Stimulated activated CD8-positive, alpha-beta memory T cell treated with anti-CD3 and anti-CD28 coated beads, Interleukin-4, amount 100 ng/mL, for 48 hours (primary cell): ENCODE data around the gene MARK2.

Experiments used
- DNase-seq: peaks from one replicate; pipeline ENCODE4 v3.0.0-alpha.2; 2020

Gene MARK2

GRCh38 chr11:63937713-63938478 is 99.0 kb downstream of the MARK2 start:
- peak; percentile 64 for DNase-seq

- DNase-seq, result peak; percentile 95
These were observed 99.8 kb downstream of the MARK2 start, which contains the start of gene NAA40 for GRCh38 chr11:63938479-63939396. Gene NAA40, plus strand, starts transcription at chr11:63939002. Its CDS starts 95 bp downstream, at chr11:63939097.

GRCh38 chr11:63939397-63939891 is 100.5 kb downstream of the MARK2 start:
- no peak for DNase-seq

GRCh38 chr11:63940786-63941185 is 101.9 kb downstream of the MARK2 start:
- no peak for DNase-seq

- DNase-seq, result no peak
These were observed 103.0 kb downstream of the MARK2 start for GRCh38 chr11:63941901-63942300.

GRCh38 chr11:63942803-63943202 is 103.9 kb downstream of the MARK2 start:
- no peak for DNase-seq

GRCh38 chr11:63944987-63945386 is 106.1 kb downstream of the MARK2 start:
- no peak for DNase-seq

GRCh38 chr11:63945477-63946163 is 106.7 kb downstream of the MARK2 start:
- peak; percentile 54 for DNase-seq

- DNase-seq, result peak; percentile 49
These were observed 113.0 kb downstream of the MARK2 start for GRCh38 chr11:63951779-63952536.

- no peak for DNase-seq
These were observed 113.7 kb downstream of the MARK2 start for GRCh38 chr11:63952570-63952969.

- DNase-seq, result no peak
These were observed 119.1 kb downstream of the MARK2 start for GRCh38 chr11:63958008-63958407.
